ENCODE data around the gene SLC51A. TPM values are rescaled to one million over a fixed set of nuclear protein-coding genes. Genes with fewer than 3 reads are reported as not detected.

Gene SLC51A
- total and polyA plus RNA-seq, 2 donors (not counting 1 experiment from before 2014, with no cell fraction given): not detected

DNA sequence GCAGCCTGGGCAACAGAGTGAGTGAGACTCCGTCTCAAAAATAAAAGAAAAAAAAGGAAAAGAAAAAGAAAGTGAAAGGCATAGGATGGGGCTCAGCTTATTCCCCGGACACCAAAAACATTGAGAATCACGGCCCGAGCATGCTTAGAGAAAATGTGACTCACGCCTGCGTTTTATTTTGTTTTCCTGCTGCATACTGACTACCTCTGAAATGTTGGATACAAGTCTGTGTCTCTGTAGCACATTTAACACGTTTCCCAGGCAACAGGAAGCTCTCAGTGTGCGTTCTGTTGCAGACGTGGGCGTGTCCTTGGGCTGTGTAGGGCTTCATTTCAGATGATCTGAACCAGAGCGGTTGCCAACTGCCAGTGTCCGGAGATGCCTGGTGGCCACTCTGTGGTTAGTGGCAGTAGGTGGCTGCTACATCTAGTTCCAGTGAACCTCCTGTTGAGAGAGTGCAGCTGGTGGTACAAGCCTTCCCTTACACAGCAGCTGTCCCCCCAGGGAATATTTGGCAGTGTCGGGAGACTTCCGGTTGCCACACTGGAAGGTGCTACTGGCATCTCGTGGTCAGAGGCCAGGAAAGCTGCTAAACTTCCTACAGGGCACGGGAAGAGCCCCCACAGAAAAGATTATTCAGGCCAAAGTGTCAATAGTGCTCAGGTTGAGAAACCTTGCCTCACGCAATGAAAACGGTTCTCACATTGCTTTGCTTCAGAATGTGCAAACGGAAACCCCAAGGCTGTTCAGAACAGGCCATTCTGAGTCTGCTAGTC is 3.0 kb downstream of the SLC51A start:
- DNase-seq: peak; percentile 67
- intact Hi-C loops (cut with micrococcal nuclease): no loop called here
- 14% methylated on average over 18 of the region's 19 CpGs for WGBS (ENCODE audit: insufficient coverage)
- H3K27me3 ChIP-seq (replicated peaks in 1 of 4; ENCODE audit: control extremely low read depth in 1 of 4, control insufficient read depth in 3 of 4, insufficient read depth in 4 of 4, low read length in 3 of 4): no peaks in the 10 kb centered on the region
- peak overlapping the region in 1 of 2 donors; percentile 68 for H3K27ac ChIP-seq (ENCODE audit: low read length in 2 of 2)
- Mint-ChIP-seq H3K27ac (peak overlapping the region; percentile 32), H3K9me3 (ENCODE audit: insufficient read depth) (no peaks in the 10 kb centered on the region), H3K4me3 (peak overlapping the region; percentile 86), H3K4me1 (peaks cover 17% of the 10 kb centered on the region), H3K27me3 (no peaks in the 10 kb centered on the region)
- peak overlapping the region; percentile 51 to 81 (median 72) for H3K4me3 ChIP-seq (ENCODE audit: control extremely low read depth in 1 of 5, extremely low read depth in 1 of 5, insufficient read depth in 1 of 5, low read depth in 2 of 5, low read length in 4 of 5)
- peak overlapping the region; percentile 73 for H3K4me2 ChIP-seq (replicated peaks; ENCODE audit: low read depth, low read length, poor library complexity, severe bottlenecking)
- H3K4me1 ChIP-seq (ENCODE audit: control insufficient read depth in 2 of 2, insufficient read depth in 2 of 2, low read length in 2 of 2): peaks cover 7 to 15% of the 10 kb centered on the region in 2 donors
- TF ChIP-seq EZH2 (IDR thresholded peaks at IDR 0.05; ENCODE audit: borderline replicate concordance, insufficient read depth, low read depth, low read length, poor library complexity, severe bottlenecking): no peak
- TF ChIP-seq, protein P1, sequence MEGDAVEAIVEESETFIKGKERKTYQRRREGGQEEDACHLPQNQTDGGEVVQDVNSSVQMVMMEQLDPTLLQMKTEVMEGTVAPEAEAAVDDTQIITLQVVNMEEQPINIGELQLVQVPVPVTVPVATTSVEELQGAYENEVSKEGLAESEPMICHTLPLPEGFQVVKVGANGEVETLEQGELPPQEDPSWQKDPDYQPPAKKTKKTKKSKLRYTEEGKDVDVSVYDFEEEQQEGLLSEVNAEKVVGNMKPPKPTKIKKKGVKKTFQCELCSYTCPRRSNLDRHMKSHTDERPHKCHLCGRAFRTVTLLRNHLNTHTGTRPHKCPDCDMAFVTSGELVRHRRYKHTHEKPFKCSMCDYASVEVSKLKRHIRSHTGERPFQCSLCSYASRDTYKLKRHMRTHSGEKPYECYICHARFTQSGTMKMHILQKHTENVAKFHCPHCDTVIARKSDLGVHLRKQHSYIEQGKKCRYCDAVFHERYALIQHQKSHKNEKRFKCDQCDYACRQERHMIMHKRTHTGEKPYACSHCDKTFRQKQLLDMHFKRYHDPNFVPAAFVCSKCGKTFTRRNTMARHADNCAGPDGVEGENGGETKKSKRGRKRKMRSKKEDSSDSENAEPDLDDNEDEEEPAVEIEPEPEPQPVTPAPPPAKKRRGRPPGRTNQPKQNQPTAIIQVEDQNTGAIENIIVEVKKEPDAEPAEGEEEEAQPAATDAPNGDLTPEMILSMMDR (IDR thresholded peaks at IDR 0.05): no peak
- CTCF ChIA-PET: interaction anchor here (0.7 to 1.6 kb wide), 4 partner anchors 16 to 800 kb away, joined by 3 to 6 read pairs (median 3); no protein-coding TSS in a partner anchor
- H3K9ac ChIP-seq (ENCODE audit: low read length): peak overlapping the region; percentile 70
- H3K79me2 ChIP-seq (ENCODE audit: control insufficient read depth, insufficient read depth, low read length): no peaks in the 10 kb centered on the region
- peak overlapping the region; percentile 93 for H2AFZ ChIP-seq (ENCODE audit: insufficient read depth, low read depth, low read length, poor library complexity, severe bottlenecking)
- POLR2A ChIA-PET: interaction anchor here (0.7 kb wide), 1 partner anchor 144 kb away, joined by 3 read pairs; no protein-coding TSS in a partner anchor
- no peaks in the 10 kb centered on the region for H4K20me1 ChIP-seq (ENCODE audit: control insufficient read depth, insufficient read depth, low read length, poor library complexity, severe bottlenecking)
- peak; percentile 82 for ATAC-seq (ENCODE audit: low read depth)
- no peaks in the 10 kb centered on the region for H3K9me3 ChIP-seq (ENCODE audit: control extremely low read depth in 1 of 3, control insufficient read depth in 2 of 3, insufficient read depth in 1 of 3, low read length in 2 of 3)
- no peaks in the 10 kb centered on the region for H3K36me3 ChIP-seq (replicated peaks in 1 of 2; ENCODE audit: control extremely low read depth in 1 of 2, control insufficient read depth in 1 of 2, extremely low read depth in 1 of 2, insufficient read depth in 2 of 2, low read length in 1 of 2)

DNA sequence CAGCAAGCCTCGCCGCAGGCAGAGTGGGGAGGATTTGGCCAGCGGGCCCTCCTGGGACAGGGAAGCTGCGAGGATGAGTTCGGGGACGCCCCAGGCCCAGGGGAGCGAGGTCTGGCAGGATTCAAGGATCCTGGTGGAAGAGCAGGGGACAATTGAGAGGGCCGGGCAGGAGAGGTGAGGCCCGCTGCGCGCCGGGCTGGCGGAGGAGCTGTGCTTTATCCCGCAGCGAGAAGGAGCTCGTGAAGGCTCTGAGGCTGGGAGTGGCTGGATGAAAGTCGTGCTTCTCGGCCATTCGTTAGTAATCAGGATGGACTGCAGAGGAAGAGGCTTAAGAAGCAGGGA is 3.6 kb downstream of the SLC51A start:
- Histone ChIP-seq H3K9me3 (ENCODE audit: control extremely low read depth in 1 of 3, control insufficient read depth in 2 of 3, insufficient read depth in 1 of 3, low read length in 2 of 3) (no peaks in the 10 kb centered on the region), H4K20me1 (ENCODE audit: control insufficient read depth, insufficient read depth, low read length, poor library complexity, severe bottlenecking) (no peaks in the 10 kb centered on the region), H3K79me2 (ENCODE audit: control insufficient read depth, insufficient read depth, low read length) (no peaks in the 10 kb centered on the region), H2AFZ (ENCODE audit: insufficient read depth, low read depth, low read length, poor library complexity, severe bottlenecking) (peak overlapping the region; percentile 93), H3K9ac (ENCODE audit: low read length) (no peak overlapping the region), H3K27me3 (replicated peaks in 1 of 4; ENCODE audit: control extremely low read depth in 1 of 4, control insufficient read depth in 3 of 4, insufficient read depth in 4 of 4, low read length in 3 of 4) (no peaks in the 10 kb centered on the region), H3K27ac (ENCODE audit: low read length in 2 of 2) (peak overlapping the region in 1 of 2 donors; percentile 68), H3K4me3 (ENCODE audit: control extremely low read depth in 1 of 5, extremely low read depth in 1 of 5, insufficient read depth in 1 of 5, low read depth in 2 of 5, low read length in 4 of 5) (peak overlapping the region in 1 of 5 experiments; percentile 72), H3K4me2 (replicated peaks; ENCODE audit: low read depth, low read length, poor library complexity, severe bottlenecking) (peak overlapping the region; percentile 73), H3K4me1 (ENCODE audit: control insufficient read depth in 2 of 2, insufficient read depth in 2 of 2, low read length in 2 of 2) (peaks cover 7 to 15% of the 10 kb centered on the region in 2 donors), H3K36me3 (replicated peaks in 1 of 2; ENCODE audit: control extremely low read depth in 1 of 2, control insufficient read depth in 1 of 2, extremely low read depth in 1 of 2, insufficient read depth in 2 of 2, low read length in 1 of 2) (no peaks in the 10 kb centered on the region)
- ChIA-PET CTCF (interaction anchor here (0.8 kb wide), 1 partner anchor 16 kb away, joined by 3 read pairs; no protein-coding TSS in a partner anchor), POLR2A (no interaction called here)
- H3K4me3 Mint-ChIP-seq: peak overlapping the region; percentile 86
- DNase-seq: no peak
- H3K9me3 Mint-ChIP-seq (ENCODE audit: insufficient read depth): no peaks in the 10 kb centered on the region
- ATAC-seq (ENCODE audit: low read depth): no peak
- intact Hi-C loops (cut with micrococcal nuclease): no loop called here
- H3K4me1 Mint-ChIP-seq: peaks cover 17% of the 10 kb centered on the region
- WGBS (ENCODE audit: insufficient coverage): 99% methylated on average over 17 of the region's 19 CpGs
- no peaks in the 10 kb centered on the region for H3K27me3 Mint-ChIP-seq
- no peak overlapping the region for H3K27ac Mint-ChIP-seq
- TF ChIP-seq EZH2 (IDR thresholded peaks at IDR 0.05; ENCODE audit: borderline replicate concordance, insufficient read depth, low read depth, low read length, poor library complexity, severe bottlenecking): no peak
- TF ChIP-seq, protein P1 (IDR thresholded peaks at IDR 0.05): no peak

All from B cell (primary cell).